Spleen (tissue), 3 donors: ENCODE data around the gene MEF2C.

Experiments
- POLR2A ChIP-seq, 3 donors: fragments of 450-650 bp; IDR thresholded peaks; one replicate each; pipeline ENCODE4 v1.5.1; 2017; ENCODE audit warnings: antibody characterized with exemption in 3 of 3, mild to moderate bottlenecking in 1 of 3
- POLR2AphosphoS5 ChIP-seq, 3 donors: sonication (generic); formaldehyde crosslinking; IDR thresholded peaks; one replicate each; pipeline ENCODE4 v1.5.1; 2017; ENCODE audit warnings: antibody characterized with exemption in 3 of 3

DNA sequence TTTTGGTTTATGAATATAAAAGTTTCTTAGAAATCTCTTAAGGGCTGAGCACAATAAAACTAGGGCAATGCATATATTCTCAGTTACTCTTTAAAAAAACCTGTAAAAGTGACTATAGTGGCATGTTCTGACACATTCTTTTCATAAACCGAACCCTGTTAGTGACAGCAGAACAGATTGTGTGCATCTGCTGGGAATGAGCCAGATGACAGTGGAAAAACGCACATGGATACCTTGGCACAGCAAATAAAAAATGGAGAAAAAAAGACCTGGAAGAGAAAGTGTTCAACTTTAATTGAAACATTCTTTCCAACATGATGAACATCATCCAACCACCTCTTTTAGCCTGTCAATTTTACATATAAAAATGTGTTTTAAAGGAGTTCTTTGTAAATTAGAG, 12.7 kb downstream of the MEF2C start:
- TF ChIP-seq POLR2A (IDR thresholded peaks at IDR 0.05) = no peak
- TF ChIP-seq POLR2AphosphoS5 (IDR thresholded peaks at IDR 0.05) = no peak
